OCI-LY3 (cell line): ENCODE data around the gene NPC2.

Experiments used
- H2AFZ ChIP-seq: fragments of 200-600, 300-600 bp; shearing (Covaris generic); 2 replicates; pipeline ENCODE4 v1.6.0; 2014; ENCODE audit warnings: antibody characterized with exemption, low read depth, low read length
- H3K27ac ChIP-seq: fragments of 200-600, 300-600 bp; sonication (generic); 2 replicates; pipeline ENCODE4 v1.5.1; 2014; ENCODE audit warnings: mild to moderate bottlenecking, low read length, moderate library complexity, mixed read lengths
- H3K27me3 ChIP-seq: fragments of 200-600, 300-600 bp; sonication (generic); 2 replicates; pipeline ENCODE4 v1.6.1; 2014; ENCODE audit warnings: low read depth, low read length, mixed read lengths
- H3K36me3 ChIP-seq: fragments of 200-600, 300-600 bp; sonication (generic); replicated peaks from 2 replicates; pipeline ENCODE3; 2014; ENCODE audit warnings: low read depth, low read length, mixed read lengths
- H3K4me1 ChIP-seq: fragments of 300-600, 200-600 bp; sonication (generic); 2 replicates; pipeline ENCODE4 v1.6.1; 2014; ENCODE audit warnings: low read length, mixed read lengths
- H3K4me2 ChIP-seq: fragments of 200-600, 300-600 bp; sonication (generic); 2 replicates; pipeline ENCODE4 v1.6.1; 2014; ENCODE audit warnings: low read length, mixed read lengths
- H3K4me3 ChIP-seq: fragments of 300-600, 200-600 bp; sonication (generic); 2 replicates; pipeline ENCODE4 v1.5.1; 2014; ENCODE audit warnings: antibody characterized with exemption, mild to moderate bottlenecking, low read length, moderate library complexity
- H3K79me2 ChIP-seq: fragments of 300-600, 200-600 bp; shearing (Covaris generic); 2 replicates; pipeline ENCODE4 v1.6.1; 2014; ENCODE audit warnings: mild to moderate bottlenecking, low read length, mixed read lengths
- H3K9ac ChIP-seq: fragments of 300-600, 200-600 bp; shearing (Covaris generic); 2 replicates; pipeline ENCODE4 v1.6.0; 2014; ENCODE audit warnings: mild to moderate bottlenecking, low read length, moderate library complexity
- H3K9me3 ChIP-seq: fragments of 200-600, 300-600 bp; shearing (Covaris generic); 2 replicates; pipeline ENCODE4 v1.6.1; 2014; ENCODE audit warnings: low read length, mixed read lengths; ENCODE audit not compliant: insufficient read depth
- H4K20me1 ChIP-seq: fragments of 200-600, 300-600 bp; sonication (generic); 2 replicates; pipeline ENCODE4 v1.6.1; 2016; ENCODE audit warnings: low read length, mixed read lengths; ENCODE audit not compliant: insufficient read depth
- EZH2phosphoT487 ChIP-seq: fragments of 200-600 bp; shearing (Covaris generic); IDR thresholded peaks from 2 replicates; pipeline ENCODE4 v1.6.1; 2018; ENCODE audit warnings: antibody characterized with exemption, mixed run types, low read depth
- TF ChIP-seq, protein P1 (sequence below): fragments of 200-600, 300-600 bp; sonication (generic); IDR thresholded peaks from 2 replicates; pipeline ENCODE4 v1.5.1; 2014; ENCODE audit warnings: antibody characterized with exemption, low read length, low read depth

NPC2 gene

GRCh38 chr14:74472601-74473000 is 20.5 kb downstream of the NPC2 start:
- H3K4me3 ChIP-seq, result no peak overlapping the region
- no peak overlapping the region for H3K4me2 ChIP-seq
- H3K9ac ChIP-seq, result no peak overlapping the region
- H4K20me1 ChIP-seq, result no peaks in the 10 kb centered on the region
- H3K4me1 ChIP-seq, result peaks cover 9% of the 10 kb centered on the region; the same call in 1 of the 2 replicates
- peaks cover 5% of the 10 kb centered on the region for H3K36me3 ChIP-seq
- TF ChIP-seq, protein P1, sequence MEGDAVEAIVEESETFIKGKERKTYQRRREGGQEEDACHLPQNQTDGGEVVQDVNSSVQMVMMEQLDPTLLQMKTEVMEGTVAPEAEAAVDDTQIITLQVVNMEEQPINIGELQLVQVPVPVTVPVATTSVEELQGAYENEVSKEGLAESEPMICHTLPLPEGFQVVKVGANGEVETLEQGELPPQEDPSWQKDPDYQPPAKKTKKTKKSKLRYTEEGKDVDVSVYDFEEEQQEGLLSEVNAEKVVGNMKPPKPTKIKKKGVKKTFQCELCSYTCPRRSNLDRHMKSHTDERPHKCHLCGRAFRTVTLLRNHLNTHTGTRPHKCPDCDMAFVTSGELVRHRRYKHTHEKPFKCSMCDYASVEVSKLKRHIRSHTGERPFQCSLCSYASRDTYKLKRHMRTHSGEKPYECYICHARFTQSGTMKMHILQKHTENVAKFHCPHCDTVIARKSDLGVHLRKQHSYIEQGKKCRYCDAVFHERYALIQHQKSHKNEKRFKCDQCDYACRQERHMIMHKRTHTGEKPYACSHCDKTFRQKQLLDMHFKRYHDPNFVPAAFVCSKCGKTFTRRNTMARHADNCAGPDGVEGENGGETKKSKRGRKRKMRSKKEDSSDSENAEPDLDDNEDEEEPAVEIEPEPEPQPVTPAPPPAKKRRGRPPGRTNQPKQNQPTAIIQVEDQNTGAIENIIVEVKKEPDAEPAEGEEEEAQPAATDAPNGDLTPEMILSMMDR, result no peak
- no peak for TF ChIP-seq EZH2phosphoT487
- no peaks in the 10 kb centered on the region for H3K27me3 ChIP-seq
- no peaks in the 10 kb centered on the region for H3K9me3 ChIP-seq
- H2AFZ ChIP-seq, result no peak overlapping the region
- no peak overlapping the region for H3K27ac ChIP-seq
- H3K79me2 ChIP-seq, result no peaks in the 10 kb centered on the region

GRCh38 chr14:74469548-74470518 is 23.3 kb downstream of the NPC2 start:
- H3K79me2 ChIP-seq, result no peaks in the 10 kb centered on the region
- H2AFZ ChIP-seq, result no peak overlapping the region
- no peak overlapping the region for H3K4me2 ChIP-seq
- H3K27ac ChIP-seq, result no peak overlapping the region
- no peaks in the 10 kb centered on the region for H3K9me3 ChIP-seq
- H3K36me3 ChIP-seq, result peaks cover 5% of the 10 kb centered on the region
- H3K4me3 ChIP-seq, result no peak overlapping the region
- no peak overlapping the region for H3K9ac ChIP-seq
- TF ChIP-seq, protein P1, result no peak
- TF ChIP-seq EZH2phosphoT487, result no peak
- peaks cover 4% of the 10 kb centered on the region; the same call in 1 of the 2 replicates for H3K4me1 ChIP-seq
- no peaks in the 10 kb centered on the region for H3K27me3 ChIP-seq
- H4K20me1 ChIP-seq, result no peaks in the 10 kb centered on the region

DNA sequence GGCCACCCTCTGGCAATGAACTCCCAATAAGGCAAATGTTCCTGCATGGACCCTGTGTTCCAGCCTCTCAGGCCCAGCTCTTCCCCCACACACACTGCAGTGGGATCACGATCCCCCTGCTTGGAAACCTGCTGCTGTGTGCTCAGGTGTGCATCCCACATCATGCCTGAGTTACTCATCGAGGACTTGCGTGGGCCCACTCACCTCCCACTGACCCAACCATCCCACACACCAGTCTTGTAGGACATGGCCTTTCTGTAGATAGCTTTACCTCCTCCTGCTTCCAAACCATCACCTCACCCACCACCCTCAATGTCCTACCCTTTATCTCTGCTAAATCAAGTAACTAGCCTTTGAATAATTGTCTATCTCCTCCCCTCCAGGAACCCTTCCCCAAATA is 24.6 kb downstream of the NPC2 start:
- TF ChIP-seq, protein P1, result no peak
- no peak for TF ChIP-seq EZH2phosphoT487
- H3K27ac ChIP-seq, result no peak overlapping the region
- H3K36me3 ChIP-seq, result peaks cover 2% of the 10 kb centered on the region
- H3K4me3 ChIP-seq, result no peak overlapping the region
- no peaks in the 10 kb centered on the region for H3K9me3 ChIP-seq
- no peak overlapping the region for H2AFZ ChIP-seq
- H3K4me2 ChIP-seq, result no peak overlapping the region
- H3K27me3 ChIP-seq, result peaks cover 8% of the 10 kb centered on the region; the same call in 1 of the 2 replicates
- no peak overlapping the region for H3K9ac ChIP-seq
- H4K20me1 ChIP-seq, result no peaks in the 10 kb centered on the region
- peaks cover 4% of the 10 kb centered on the region; the same call in 1 of the 2 replicates for H3K4me1 ChIP-seq
- no peaks in the 10 kb centered on the region for H3K79me2 ChIP-seq

GRCh38 chr14:74465335-74465734 is 27.8 kb downstream of the NPC2 start:
- TF ChIP-seq, protein P1, result no peak
- no peak for TF ChIP-seq EZH2phosphoT487
- Histone ChIP-seq H2AFZ (no peak overlapping the region), H3K4me1 (no peaks in the 10 kb centered on the region), H3K4me3 (no peak overlapping the region), H3K4me2 (no peak overlapping the region), H3K9me3 (no peaks in the 10 kb centered on the region), H3K27me3 (peaks cover 13% of the 10 kb centered on the region; the same call in 1 of the 2 replicates), H3K9ac (no peak overlapping the region), H3K79me2 (no peaks in the 10 kb centered on the region), H3K36me3 (no peaks in the 10 kb centered on the region), H4K20me1 (no peaks in the 10 kb centered on the region), H3K27ac (no peak overlapping the region)
